GM23338 (cell line): ENCODE results near the gene WIPF3. TPM values are rescaled to one million over a fixed set of nuclear protein-coding genes. Genes with fewer than 3 reads are reported as not detected.

Experiments
- ATAC-seq: fragments of 200-7000 bp; cut with Tn5 transposase; 3 replicates; pipeline ENCODE4 v1.9.1; 2020
- DNase-seq: peaks from one replicate; pipeline ENCODE4 v3.0.0-alpha.2; 2015; ENCODE audit warnings: low spot score
- H2AFZ ChIP-seq: fragments of 200-600 bp; sonication (generic); 2 replicates; pipeline ENCODE4 v1.8.0; 2016; ENCODE audit warnings: antibody characterized with exemption, mild to moderate bottlenecking, moderate library complexity
- H3F3A ChIP-seq: fragments of 200-600 bp; sonication (generic); replicated peaks from 2 replicates; pipeline ENCODE4 v1.8.0; 2017; ENCODE audit warnings: antibody characterized with exemption, mixed run types, low read depth
- H3K27ac ChIP-seq: fragments of 200-600 bp; sonication (generic); 2 replicates; pipeline ENCODE4 v1.6.1; 2016; ENCODE audit warnings: low read depth
- H3K27me3 ChIP-seq: fragments of 200-600 bp; sonication (generic); 2 replicates; pipeline ENCODE4 v1.8.0; 2016; ENCODE audit warnings: mild to moderate bottlenecking, mixed run types, moderate library complexity; ENCODE audit not compliant: insufficient read depth
- H3K36me3 ChIP-seq: fragments of 200-600 bp; sonication (generic); 2 replicates; pipeline ENCODE4 v1.8.0; 2016; ENCODE audit warnings: mild to moderate bottlenecking; ENCODE audit not compliant: insufficient read depth
- H3K4me1 ChIP-seq: fragments of 200-600 bp; sonication (generic); 2 replicates; pipeline ENCODE4 v1.8.0; 2016; ENCODE audit warnings: mild to moderate bottlenecking, moderate library complexity; ENCODE audit not compliant: insufficient read depth
- H3K4me2 ChIP-seq: fragments of 200-600 bp; sonication (generic); 2 replicates; pipeline ENCODE4 v1.7.1; 2017; ENCODE audit warnings: mixed run types
- H3K4me3 ChIP-seq: fragments of 200-600 bp; sonication (generic); 2 replicates; pipeline ENCODE4 v1.6.1; 2016; ENCODE audit warnings: mixed run types
- H3K79me2 ChIP-seq: fragments of 200-600 bp; sonication (generic); replicated peaks from 2 replicates; pipeline ENCODE4 v1.8.0; 2017; ENCODE audit warnings: mild to moderate bottlenecking; ENCODE audit not compliant: insufficient read depth
- H3K9me2 ChIP-seq: fragments of 200-600 bp; sonication (generic); 2 replicates; pipeline ENCODE4 v1.8.0; 2017; ENCODE audit not compliant: insufficient read depth
- H4K20me1 ChIP-seq: fragments of 200-600 bp; sonication (generic); replicated peaks from 2 replicates; pipeline ENCODE4 v1.8.0; 2017; ENCODE audit warnings: mild to moderate bottlenecking; ENCODE audit not compliant: insufficient read depth
- H3K27ac Mint-ChIP-seq: 2 replicates; pipeline ENCODE4 v1.8.0; 2020; ENCODE audit warnings: inconsistent platforms, mild to moderate bottlenecking, moderate library complexity, mixed read lengths
- H3K27me3 Mint-ChIP-seq: 3 replicates; pipeline ENCODE4 v1.8.0; 2022; ENCODE audit warnings: low read depth, mild to moderate bottlenecking, moderate library complexity, mixed read lengths, inconsistent platforms; ENCODE audit not compliant: insufficient read depth, poor library complexity
- H3K36me3 Mint-ChIP-seq: 3 replicates; pipeline ENCODE4 v1.8.0; 2021; ENCODE audit warnings: low read depth, mild to moderate bottlenecking, inconsistent platforms, moderate library complexity, mixed read lengths
- H3K4me1 Mint-ChIP-seq: 3 replicates; pipeline ENCODE4 v1.8.0; 2020; ENCODE audit warnings: mild to moderate bottlenecking, inconsistent platforms, mixed read lengths
- H3K4me3 Mint-ChIP-seq: 3 replicates; pipeline ENCODE4 v1.8.0; 2021; ENCODE audit warnings: moderate library complexity, mild to moderate bottlenecking, inconsistent platforms, mixed read lengths
- H3K9me3 Mint-ChIP-seq: 3 replicates; pipeline ENCODE4 v1.8.0; 2020; ENCODE audit warnings: moderate library complexity, mild to moderate bottlenecking, inconsistent platforms, mixed read lengths
- ETS1 ChIP-seq: IDR thresholded peaks from 2 replicates; pipeline ENCODE4 v1.6.1; 2016; ENCODE audit warnings: antibody characterized with exemption
- EZH2 ChIP-seq: fragments of 200-600 bp; sonication (generic); IDR thresholded peaks from one replicate; pipeline ENCODE4 v1.8.0; 2017; ENCODE audit warnings: antibody characterized with exemption, mild to moderate bottlenecking, low read depth; ENCODE audit not compliant: unreplicated experiment
- EZH2phosphoT487 ChIP-seq: fragments of 200-600 bp; sonication (generic); IDR thresholded peaks from one replicate; pipeline ENCODE4 v1.8.1; 2018; ENCODE audit warnings: antibody characterized with exemption; ENCODE audit not compliant: unreplicated experiment
- JUNB ChIP-seq: IDR thresholded peaks from one replicate; pipeline ENCODE4 v1.6.1; 2016; ENCODE audit warnings: antibody characterized with exemption; ENCODE audit not compliant: unreplicated experiment
- NANOG ChIP-seq: IDR thresholded peaks from 2 replicates; pipeline ENCODE4 v1.6.1; 2016; ENCODE audit warnings: antibody characterized with exemption, borderline replicate concordance
- REST ChIP-seq: IDR thresholded peaks from one replicate; pipeline ENCODE4 v1.6.1; 2018; ENCODE audit warnings: antibody characterized with exemption; ENCODE audit not compliant: unreplicated experiment
- STAT1 ChIP-seq: IDR thresholded peaks from one replicate; pipeline ENCODE4 v1.6.1; 2016; ENCODE audit warnings: antibody characterized with exemption; ENCODE audit not compliant: unreplicated experiment
- polyA plus RNA-seq: library from polyadenylated mRNA; unstranded; fragments of >200 nt; fragmentation: Nextera tagmentation; extraction: Ambion mirVana; gene quantifications from 2 replicates; pipeline ENCODE4 v1.2.1, GENCODE V29; 2016
- total RNA-seq: library from RNA; depleted of rRNA; stranded (reverse); fragments of >200 nt; shearing (Covaris generic); gene quantifications from 2 replicates; pipeline ENCODE4 v1.2.3, GENCODE V29; 2014
- TF ChIP-seq, protein P1 (sequence below): fragments of 250-450 bp; sonication (Bioruptor Pico); IDR thresholded peaks from 2 replicates; pipeline ENCODE4 v1.5.0; 2020; ENCODE audit warnings: mild to moderate bottlenecking, moderate library complexity
- TF ChIP-seq, protein P2 (sequence below), 2 experiments: fragments of 200-600 bp in 1 of 2; sonication (generic) in 1 of 2; conservative IDR thresholded peaks; 2 replicates each; pipeline versions ENCODE4 v1.5.1 to v1.6.1; 2016 to 2017; ENCODE audit warnings: antibody characterized with exemption in 2 of 2, low read depth in 2 of 2, mild to moderate bottlenecking in 2 of 2, moderate library complexity in 1 of 2

WIPF3 gene
- total and polyA plus RNA-seq, 2 experiments from 2014 or later, result 5.7 to 11.4 TPM

GRCh38 chr7:29860186-29860585 lies 53.9 kb downstream of the WIPF3 start (continued):
- TF ChIP-seq, protein P1, sequence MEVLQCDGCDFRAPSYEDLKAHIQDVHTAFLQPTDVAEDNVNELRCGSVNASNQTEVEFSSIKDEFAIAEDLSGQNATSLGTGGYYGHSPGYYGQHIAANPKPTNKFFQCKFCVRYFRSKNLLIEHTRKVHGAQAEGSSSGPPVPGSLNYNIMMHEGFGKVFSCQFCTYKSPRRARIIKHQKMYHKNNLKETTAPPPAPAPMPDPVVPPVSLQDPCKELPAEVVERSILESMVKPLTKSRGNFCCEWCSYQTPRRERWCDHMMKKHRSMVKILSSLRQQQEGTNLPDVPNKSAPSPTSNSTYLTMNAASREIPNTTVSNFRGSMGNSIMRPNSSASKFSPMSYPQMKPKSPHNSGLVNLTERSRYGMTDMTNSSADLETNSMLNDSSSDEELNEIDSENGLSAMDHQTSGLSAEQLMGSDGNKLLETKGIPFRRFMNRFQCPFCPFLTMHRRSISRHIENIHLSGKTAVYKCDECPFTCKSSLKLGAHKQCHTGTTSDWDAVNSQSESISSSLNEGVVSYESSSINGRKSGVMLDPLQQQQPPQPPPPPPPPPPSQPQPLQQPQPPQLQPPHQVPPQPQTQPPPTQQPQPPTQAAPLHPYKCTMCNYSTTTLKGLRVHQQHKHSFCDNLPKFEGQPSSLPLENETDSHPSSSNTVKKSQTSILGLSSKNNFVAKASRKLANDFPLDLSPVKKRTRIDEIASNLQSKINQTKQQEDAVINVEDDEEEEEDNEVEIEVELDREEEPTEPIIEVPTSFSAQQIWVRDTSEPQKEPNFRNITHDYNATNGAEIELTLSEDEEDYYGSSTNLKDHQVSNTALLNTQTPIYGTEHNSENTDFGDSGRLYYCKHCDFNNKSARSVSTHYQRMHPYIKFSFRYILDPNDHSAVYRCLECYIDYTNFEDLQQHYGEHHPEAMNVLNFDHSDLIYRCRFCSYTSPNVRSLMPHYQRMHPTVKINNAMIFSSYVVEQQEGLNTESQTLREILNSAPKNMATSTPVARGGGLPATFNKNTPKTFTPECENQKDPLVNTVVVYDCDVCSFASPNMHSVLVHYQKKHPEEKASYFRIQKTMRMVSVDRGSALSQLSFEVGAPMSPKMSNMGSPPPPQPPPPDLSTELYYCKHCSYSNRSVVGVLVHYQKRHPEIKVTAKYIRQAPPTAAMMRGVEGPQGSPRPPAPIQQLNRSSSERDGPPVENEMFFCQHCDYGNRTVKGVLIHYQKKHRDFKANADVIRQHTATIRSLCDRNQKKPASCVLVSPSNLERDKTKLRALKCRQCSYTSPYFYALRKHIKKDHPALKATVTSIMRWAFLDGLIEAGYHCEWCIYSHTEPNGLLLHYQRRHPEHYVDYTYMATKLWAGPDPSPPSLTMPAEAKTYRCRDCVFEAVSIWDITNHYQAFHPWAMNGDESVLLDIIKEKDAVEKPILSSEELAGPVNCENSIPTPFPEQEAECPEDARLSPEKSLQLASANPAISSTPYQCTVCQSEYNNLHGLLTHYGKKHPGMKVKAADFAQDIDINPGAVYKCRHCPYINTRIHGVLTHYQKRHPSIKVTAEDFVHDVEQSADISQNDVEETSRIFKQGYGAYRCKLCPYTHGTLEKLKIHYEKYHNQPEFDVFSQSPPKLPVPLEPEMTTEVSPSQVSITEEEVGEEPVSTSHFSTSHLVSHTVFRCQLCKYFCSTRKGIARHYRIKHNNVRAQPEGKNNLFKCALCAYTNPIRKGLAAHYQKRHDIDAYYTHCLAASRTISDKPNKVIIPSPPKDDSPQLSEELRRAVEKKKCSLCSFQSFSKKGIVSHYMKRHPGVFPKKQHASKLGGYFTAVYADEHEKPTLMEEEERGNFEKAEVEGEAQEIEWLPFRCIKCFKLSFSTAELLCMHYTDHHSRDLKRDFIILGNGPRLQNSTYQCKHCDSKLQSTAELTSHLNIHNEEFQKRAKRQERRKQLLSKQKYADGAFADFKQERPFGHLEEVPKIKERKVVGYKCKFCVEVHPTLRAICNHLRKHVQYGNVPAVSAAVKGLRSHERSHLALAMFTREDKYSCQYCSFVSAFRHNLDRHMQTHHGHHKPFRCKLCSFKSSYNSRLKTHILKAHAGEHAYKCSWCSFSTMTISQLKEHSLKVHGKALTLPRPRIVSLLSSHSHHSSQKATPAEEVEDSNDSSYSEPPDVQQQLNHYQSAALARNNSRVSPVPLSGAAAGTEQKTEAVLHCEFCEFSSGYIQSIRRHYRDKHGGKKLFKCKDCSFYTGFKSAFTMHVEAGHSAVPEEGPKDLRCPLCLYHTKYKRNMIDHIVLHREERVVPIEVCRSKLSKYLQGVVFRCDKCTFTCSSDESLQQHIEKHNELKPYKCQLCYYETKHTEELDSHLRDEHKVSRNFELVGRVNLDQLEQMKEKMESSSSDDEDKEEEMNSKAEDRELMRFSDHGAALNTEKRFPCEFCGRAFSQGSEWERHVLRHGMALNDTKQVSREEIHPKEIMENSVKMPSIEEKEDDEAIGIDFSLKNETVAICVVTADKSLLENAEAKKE (CRISPR knock-in tag), result no peak
- no peak for TF ChIP-seq STAT1

DNA sequence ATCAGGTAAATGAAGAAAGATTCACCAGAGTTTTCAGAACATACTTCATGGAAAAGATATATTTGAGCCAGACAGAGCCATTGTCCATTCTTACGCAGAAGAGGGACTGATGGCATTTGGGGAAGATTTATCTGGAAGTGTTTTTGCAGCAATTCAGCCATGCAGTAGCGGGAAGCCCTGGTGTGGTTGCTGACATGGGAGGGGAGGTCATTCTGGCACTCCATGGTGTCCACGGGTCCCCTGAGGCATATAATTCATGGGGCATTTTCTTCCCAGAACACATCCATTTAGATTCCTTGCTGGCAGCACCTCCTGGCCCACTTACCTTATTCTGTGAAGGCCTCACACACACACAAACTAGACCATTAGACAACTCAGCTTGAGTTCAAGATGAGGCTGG lies 55.6 kb downstream of the WIPF3 start:
- no peak overlapping the region for H2AFZ ChIP-seq
- Mint-ChIP-seq H3K27ac (no peak overlapping the region), H3K4me3 (no peak overlapping the region), H3K9me3 (no peaks in the 10 kb centered on the region), H3K27me3 (no peaks in the 10 kb centered on the region), H3K4me1 (peaks cover 13% of the 10 kb centered on the region), H3K36me3 (no peaks in the 10 kb centered on the region)
- H3K79me2 ChIP-seq, result no peaks in the 10 kb centered on the region
- no peaks in the 10 kb centered on the region for H3K27me3 ChIP-seq
- H3K4me3 ChIP-seq, result no peak overlapping the region
- H3K4me1 ChIP-seq, result 0 out of 2 replicates have a peak, but pooled peaks cover under 1% of the 10 kb centered on the region
- no peak overlapping the region for H3K4me2 ChIP-seq
- no peaks in the 10 kb centered on the region for H3K36me3 ChIP-seq
- H3K9me2 ChIP-seq, result no peaks in the 10 kb centered on the region; the same call in 1 of the 2 replicates
- no peaks in the 10 kb centered on the region for H4K20me1 ChIP-seq
- H3F3A ChIP-seq, result no peaks in the 10 kb centered on the region
- DNase-seq (no peak), ATAC-seq (no peak)
- no peak overlapping the region for H3K27ac ChIP-seq
- TF ChIP-seq ETS1, result no peak
- no peak for TF ChIP-seq NANOG
- TF ChIP-seq JUNB, result no peak
- no peak for TF ChIP-seq REST
- TF ChIP-seq, protein P2, sequence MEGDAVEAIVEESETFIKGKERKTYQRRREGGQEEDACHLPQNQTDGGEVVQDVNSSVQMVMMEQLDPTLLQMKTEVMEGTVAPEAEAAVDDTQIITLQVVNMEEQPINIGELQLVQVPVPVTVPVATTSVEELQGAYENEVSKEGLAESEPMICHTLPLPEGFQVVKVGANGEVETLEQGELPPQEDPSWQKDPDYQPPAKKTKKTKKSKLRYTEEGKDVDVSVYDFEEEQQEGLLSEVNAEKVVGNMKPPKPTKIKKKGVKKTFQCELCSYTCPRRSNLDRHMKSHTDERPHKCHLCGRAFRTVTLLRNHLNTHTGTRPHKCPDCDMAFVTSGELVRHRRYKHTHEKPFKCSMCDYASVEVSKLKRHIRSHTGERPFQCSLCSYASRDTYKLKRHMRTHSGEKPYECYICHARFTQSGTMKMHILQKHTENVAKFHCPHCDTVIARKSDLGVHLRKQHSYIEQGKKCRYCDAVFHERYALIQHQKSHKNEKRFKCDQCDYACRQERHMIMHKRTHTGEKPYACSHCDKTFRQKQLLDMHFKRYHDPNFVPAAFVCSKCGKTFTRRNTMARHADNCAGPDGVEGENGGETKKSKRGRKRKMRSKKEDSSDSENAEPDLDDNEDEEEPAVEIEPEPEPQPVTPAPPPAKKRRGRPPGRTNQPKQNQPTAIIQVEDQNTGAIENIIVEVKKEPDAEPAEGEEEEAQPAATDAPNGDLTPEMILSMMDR (conservative IDR thresholded peaks at IDR 0.05; ENCODE audit: low read depth in 2 of 2), result no peak
- TF ChIP-seq EZH2, result no peak
- TF ChIP-seq EZH2phosphoT487, result no peak
